ENCODE results near the gene RHBDD2.

RHBDD2 gene

DNA sequence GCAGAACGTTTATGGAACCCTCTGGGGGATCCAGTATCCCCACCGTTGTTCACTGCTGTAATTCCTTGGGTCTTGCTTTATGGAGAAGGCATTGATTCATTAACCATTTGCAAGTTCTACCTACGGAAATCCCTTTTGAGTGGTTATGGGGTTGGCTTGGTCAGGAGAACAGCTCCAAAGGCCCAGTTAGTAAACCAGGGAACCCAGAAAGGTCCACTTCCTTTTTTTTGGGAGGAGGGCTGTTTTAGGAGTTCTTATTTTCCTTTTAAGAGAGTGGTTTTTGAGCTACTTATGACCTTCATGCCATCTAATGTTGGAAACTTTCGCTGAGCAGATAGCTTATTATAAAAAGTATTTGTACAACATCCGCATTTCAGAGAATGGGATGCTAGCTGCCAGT is 37.4 kb downstream of the RHBDD2 start:
- in situ Hi-C loops (cut with HindIII; ENCODE audit: low sequenced_read_pairs): no loop called here

GRCh38 chr7:75916685-75917634 is 38.1 kb downstream of the RHBDD2 start:
- in situ Hi-C loops (cut with HindIII; ENCODE audit: low sequenced_read_pairs): no loop called here

DNA sequence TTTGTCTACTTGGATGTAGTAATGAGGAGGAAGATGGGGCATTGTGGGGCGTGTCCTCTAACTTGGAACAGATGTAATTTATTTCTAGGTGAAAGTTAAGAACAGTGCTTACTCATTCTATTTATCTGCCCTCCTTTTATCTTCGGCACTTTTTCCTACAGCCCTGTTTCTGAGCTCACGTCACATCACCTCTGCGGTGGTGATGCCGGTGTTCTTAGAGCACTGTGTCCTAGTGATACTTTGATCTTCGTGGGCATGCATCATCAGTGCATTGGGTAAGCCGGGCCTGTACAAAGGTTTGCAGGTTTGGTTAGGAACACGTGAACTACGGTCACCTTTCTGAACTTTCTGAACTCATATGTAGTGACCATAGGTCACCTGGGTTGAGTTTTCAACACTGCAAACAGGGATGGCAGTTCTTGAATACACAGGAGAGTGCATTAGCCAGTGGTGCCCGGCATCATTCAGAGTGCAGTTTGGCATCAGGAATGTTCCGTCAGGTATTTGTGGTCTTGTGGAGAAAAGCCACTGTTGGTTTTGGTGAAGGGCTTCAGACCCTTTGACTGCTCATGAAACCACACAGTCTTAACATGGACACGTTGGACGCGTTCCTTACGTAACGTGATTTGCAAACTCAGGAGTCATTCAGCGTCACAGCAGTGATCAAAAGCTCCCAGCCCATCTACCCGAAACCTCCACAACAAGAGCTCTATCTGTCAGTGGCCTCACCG is 41.8 kb downstream of the RHBDD2 start:
- in situ Hi-C loops (cut with HindIII; ENCODE audit: low sequenced_read_pairs): no loop called here

- in situ Hi-C loops (cut with HindIII; ENCODE audit: low sequenced_read_pairs): no loop called here
These were observed 42.6 kb downstream of the RHBDD2 start for GRCh38 chr7:75921479-75921878.

DNA sequence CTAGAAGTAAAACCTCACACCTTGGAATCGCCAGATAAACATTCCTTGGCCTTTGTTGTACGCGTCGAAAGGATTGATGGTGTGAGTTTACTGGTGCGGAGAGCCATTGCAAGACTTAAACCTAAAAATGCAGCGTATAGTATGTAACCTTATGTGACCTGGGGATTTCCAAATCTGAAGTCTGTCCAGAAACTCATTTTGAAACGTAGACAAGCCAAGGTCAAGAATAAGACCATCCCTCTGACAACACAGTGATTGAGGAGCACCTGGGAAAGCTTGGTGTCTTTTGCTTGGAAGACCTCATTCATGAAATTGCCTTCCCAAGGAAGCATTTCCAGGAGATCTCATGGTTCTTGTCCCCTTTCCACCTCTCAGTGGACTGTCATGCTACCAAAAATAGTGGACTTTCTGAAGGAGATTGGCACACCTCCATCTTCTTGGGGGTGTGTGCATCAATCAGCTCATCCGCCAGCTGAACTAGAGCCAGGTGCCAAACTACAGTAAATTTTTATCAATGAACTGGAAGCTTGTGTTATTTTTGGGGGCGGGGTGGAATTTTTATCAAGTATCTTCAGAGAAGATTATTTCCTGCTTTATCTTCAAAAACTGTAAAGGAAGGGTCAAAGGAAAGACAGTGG is 44.3 kb downstream of the RHBDD2 start:
- in situ Hi-C loops (cut with HindIII; ENCODE audit: low sequenced_read_pairs): no loop called here

GRCh38 chr7:75924256-75924655 is 45.4 kb downstream of the RHBDD2 start:
- in situ Hi-C loops (cut with HindIII; ENCODE audit: low sequenced_read_pairs): no loop called here

DNA sequence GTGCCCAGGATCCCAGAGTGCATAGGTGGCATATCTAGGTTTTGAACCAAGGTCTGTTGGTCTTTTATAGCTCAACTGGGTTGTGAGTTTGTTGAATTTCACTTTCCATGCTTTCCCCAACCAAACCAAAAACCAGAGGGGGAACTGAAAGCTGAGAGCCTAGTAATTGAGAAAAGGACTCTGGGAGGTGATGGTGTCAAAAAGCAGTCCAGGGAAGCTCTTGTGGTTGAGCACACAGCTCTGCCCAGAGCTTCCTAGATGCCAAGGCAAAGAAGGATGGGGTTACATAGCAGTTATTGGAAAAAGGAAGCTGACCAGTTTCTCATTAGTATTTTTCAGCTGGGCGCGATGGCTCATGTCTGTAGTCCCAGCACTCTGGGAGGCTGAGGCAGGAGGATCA is 46.1 kb downstream of the RHBDD2 start:
- in situ Hi-C loops (cut with HindIII; ENCODE audit: low sequenced_read_pairs): no loop called here

- in situ Hi-C loops (cut with HindIII; ENCODE audit: low sequenced_read_pairs): no loop called here
These were observed 47.0 kb downstream of the RHBDD2 start for GRCh38 chr7:75925717-75926435.

GRCh38 chr7:75928568-75928914 is 49.7 kb downstream of the RHBDD2 start:
- in situ Hi-C loops (cut with HindIII; ENCODE audit: low sequenced_read_pairs): no loop called here

DNA sequence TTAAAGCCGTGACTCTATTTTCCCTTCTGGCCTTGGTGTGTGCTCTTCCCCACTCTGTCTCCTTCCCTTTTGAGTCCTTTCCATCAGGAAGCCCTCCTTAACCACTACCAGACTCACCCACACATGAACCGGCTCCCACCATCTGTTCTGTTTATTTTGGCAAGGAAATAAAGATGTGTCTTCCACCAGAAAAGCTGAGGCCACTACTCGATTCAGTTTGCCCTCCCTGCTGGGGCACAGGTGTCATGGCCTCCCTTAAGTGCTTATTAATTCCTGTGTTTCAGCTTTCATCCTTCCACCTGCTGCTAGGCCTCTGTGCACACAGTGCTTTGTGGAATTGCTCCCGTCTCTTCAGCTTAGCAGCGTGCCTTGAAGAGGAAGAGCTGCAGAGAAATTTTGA is 52.8 kb downstream of the RHBDD2 start:
- in situ Hi-C loops (cut with HindIII; ENCODE audit: low sequenced_read_pairs): no loop called here

DNA sequence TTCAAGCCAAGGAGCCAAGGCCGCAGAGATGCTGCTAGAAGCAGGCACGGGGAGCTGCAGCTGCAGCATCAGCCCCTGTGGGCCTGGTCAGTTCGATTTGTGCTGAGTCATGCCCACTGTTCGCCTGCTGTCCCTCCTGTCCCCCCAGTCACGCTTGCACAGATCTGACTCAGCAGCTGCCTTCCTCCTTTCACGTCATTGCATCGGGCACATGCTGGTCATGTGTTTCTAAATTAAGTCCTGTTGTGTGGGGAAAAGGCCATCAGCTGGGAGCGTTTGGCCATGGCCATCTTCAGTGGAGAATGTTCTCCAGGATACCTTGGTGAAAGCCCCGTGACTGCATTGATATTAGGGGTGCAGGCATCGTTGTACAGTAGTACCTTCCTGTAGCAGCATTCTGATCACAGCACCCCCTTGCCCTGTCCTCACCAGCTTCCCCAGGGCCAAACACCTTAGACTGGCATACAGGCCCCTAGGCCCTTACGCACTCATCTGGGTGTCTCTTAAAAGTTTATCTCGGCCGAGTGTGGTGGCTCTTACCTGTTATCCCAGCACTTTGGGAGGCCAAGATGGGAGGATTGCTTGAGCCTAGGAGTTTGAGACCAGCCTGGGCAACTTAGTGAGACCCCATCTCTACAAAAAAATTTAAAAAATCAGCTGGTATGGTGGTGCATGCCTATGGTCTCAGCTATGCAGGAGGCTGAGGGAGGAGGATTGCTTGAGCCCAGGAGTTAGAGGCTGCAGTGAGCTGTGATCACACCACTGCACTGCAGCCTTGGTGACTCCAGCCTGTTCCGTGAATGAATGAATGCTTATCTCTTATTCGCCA is 59.3 kb downstream of the RHBDD2 start:
- in situ Hi-C loops (cut with HindIII; ENCODE audit: low sequenced_read_pairs): no loop called here
